ENCODE results near the gene EIF4E1B.

GRCh38 chr5:176630681-176631222, 277 bp downstream of the EIF4E1B start:
- no peak for TF ChIP-seq CTCF (IDR thresholded peaks at IDR 0.05)
- no peak for TF ChIP-seq POLR2A (IDR thresholded peaks at IDR 0.05)

Data from lower leg skin (tissue), 3 donors.